ENCODE data around the gene DPH5.

GRCh38 chr1:100941098-100941527 is 84.5 kb downstream of the DPH5 start:
- no peak for TF ChIP-seq TAF1 (IDR thresholded peaks at IDR 0.05; ENCODE audit: borderline replicate concordance, insufficient read depth, low read length)
- TF ChIP-seq SIN3A (IDR thresholded peaks at IDR 0.05; ENCODE audit: borderline replicate concordance, insufficient read depth, low read length), result no peak
- no peak for TF ChIP-seq REST (IDR thresholded peaks at IDR 0.05; ENCODE audit: insufficient read depth in 1 of 2, low read depth in 2 of 2, low read length in 2 of 2)
- no peak for TF ChIP-seq POLR2AphosphoS5 (IDR thresholded peaks at IDR 0.05; ENCODE audit: low read depth, low read length)

Data from PFSK-1 (cell line).